H1 (cell line): ENCODE data around the gene LARP4. TPM values are rescaled to one million over a fixed set of nuclear protein-coding genes. Genes with fewer than 3 reads are reported as not detected.

Source experiments
- JUND ChIP-seq: IDR thresholded peaks from 2 replicates; pipeline ENCODE4 v1.6.1; 2011; ENCODE audit warnings: mild to moderate bottlenecking, improper control_type of control experiment, low read length
- SP1 ChIP-seq: IDR thresholded peaks from 2 replicates; pipeline ENCODE4 v1.6.1; 2011; ENCODE audit warnings: low read depth, low read length
- TAF7 ChIP-seq: optimal IDR thresholded peaks from 2 replicates; pipeline ENCODE3; 2011; ENCODE audit warnings: low read depth, mild to moderate bottlenecking, inconsistent platforms, low read length, moderate library complexity, borderline replicate concordance
- polyA plus RNA-seq, 7 experiments: library from polyadenylated mRNA; depleted of rRNA in 3 of 7; stranded (reverse) in 5 of 7; unstranded in 2 of 7; fragments of >200 nt in 5 of 7; fragments of 200-250 nt in 2 of 7; gene quantifications; 1 replicate in 5 of 7; 2 replicates in 1 of 7; 4 replicates in 1 of 7; pipeline versions ENCODE4 v1.2.1 to v1.2.3, GENCODE V29; 2011 to 2013; ENCODE audit warnings: missing spikeins in 2 of 7, mixed read lengths in 2 of 7
- total RNA-seq: library from RNA; stranded (reverse); fragmentation: NEBNext Ultra II Directional; extraction: Animal tissue kit (Norgen Biotek cat#: 25700); gene quantifications from 2 replicates; pipeline ENCODE4 v1.2.1, GENCODE V29; 2021
- TF ChIP-seq, protein P1 (sequence below): fragments of 300-600 bp; sonication (generic); IDR thresholded peaks from 2 replicates; pipeline ENCODE4 v1.7.1; 2012; ENCODE audit warnings: low read length, moderate library complexity, mild to moderate bottlenecking, inconsistent platforms; ENCODE audit not compliant: insufficient replicate concordance

The LARP4 gene
- total and polyA plus RNA-seq, 2 of the 8 experiments (the other 6 are each of a cell fraction or from before 2014, with no cell fraction given), result 12.8 to 93.9 TPM

GRCh38 chr12:50507474-50507838, 106.8 kb downstream of the LARP4 start (continued):
- TF ChIP-seq, protein P1, sequence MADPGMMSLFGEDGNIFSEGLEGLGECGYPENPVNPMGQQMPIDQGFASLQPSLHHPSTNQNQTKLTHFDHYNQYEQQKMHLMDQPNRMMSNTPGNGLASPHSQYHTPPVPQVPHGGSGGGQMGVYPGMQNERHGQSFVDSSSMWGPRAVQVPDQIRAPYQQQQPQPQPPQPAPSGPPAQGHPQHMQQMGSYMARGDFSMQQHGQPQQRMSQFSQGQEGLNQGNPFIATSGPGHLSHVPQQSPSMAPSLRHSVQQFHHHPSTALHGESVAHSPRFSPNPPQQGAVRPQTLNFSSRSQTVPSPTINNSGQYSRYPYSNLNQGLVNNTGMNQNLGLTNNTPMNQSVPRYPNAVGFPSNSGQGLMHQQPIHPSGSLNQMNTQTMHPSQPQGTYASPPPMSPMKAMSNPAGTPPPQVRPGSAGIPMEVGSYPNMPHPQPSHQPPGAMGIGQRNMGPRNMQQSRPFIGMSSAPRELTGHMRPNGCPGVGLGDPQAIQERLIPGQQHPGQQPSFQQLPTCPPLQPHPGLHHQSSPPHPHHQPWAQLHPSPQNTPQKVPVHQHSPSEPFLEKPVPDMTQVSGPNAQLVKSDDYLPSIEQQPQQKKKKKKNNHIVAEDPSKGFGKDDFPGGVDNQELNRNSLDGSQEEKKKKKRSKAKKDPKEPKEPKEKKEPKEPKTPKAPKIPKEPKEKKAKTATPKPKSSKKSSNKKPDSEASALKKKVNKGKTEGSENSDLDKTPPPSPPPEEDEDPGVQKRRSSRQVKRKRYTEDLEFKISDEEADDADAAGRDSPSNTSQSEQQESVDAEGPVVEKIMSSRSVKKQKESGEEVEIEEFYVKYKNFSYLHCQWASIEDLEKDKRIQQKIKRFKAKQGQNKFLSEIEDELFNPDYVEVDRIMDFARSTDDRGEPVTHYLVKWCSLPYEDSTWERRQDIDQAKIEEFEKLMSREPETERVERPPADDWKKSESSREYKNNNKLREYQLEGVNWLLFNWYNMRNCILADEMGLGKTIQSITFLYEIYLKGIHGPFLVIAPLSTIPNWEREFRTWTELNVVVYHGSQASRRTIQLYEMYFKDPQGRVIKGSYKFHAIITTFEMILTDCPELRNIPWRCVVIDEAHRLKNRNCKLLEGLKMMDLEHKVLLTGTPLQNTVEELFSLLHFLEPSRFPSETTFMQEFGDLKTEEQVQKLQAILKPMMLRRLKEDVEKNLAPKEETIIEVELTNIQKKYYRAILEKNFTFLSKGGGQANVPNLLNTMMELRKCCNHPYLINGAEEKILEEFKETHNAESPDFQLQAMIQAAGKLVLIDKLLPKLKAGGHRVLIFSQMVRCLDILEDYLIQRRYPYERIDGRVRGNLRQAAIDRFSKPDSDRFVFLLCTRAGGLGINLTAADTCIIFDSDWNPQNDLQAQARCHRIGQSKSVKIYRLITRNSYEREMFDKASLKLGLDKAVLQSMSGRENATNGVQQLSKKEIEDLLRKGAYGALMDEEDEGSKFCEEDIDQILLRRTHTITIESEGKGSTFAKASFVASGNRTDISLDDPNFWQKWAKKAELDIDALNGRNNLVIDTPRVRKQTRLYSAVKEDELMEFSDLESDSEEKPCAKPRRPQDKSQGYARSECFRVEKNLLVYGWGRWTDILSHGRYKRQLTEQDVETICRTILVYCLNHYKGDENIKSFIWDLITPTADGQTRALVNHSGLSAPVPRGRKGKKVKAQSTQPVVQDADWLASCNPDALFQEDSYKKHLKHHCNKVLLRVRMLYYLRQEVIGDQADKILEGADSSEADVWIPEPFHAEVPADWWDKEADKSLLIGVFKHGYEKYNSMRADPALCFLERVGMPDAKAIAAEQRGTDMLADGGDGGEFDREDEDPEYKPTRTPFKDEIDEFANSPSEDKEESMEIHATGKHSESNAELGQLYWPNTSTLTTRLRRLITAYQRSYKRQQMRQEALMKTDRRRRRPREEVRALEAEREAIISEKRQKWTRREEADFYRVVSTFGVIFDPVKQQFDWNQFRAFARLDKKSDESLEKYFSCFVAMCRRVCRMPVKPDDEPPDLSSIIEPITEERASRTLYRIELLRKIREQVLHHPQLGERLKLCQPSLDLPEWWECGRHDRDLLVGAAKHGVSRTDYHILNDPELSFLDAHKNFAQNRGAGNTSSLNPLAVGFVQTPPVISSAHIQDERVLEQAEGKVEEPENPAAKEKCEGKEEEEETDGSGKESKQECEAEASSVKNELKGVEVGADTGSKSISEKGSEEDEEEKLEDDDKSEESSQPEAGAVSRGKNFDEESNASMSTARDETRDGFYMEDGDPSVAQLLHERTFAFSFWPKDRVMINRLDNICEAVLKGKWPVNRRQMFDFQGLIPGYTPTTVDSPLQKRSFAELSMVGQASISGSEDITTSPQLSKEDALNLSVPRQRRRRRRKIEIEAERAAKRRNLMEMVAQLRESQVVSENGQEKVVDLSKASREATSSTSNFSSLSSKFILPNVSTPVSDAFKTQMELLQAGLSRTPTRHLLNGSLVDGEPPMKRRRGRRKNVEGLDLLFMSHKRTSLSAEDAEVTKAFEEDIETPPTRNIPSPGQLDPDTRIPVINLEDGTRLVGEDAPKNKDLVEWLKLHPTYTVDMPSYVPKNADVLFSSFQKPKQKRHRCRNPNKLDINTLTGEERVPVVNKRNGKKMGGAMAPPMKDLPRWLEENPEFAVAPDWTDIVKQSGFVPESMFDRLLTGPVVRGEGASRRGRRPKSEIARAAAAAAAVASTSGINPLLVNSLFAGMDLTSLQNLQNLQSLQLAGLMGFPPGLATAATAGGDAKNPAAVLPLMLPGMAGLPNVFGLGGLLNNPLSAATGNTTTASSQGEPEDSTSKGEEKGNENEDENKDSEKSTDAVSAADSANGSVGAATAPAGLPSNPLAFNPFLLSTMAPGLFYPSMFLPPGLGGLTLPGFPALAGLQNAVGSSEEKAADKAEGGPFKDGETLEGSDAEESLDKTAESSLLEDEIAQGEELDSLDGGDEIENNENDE, result no peak
- no peak for TF ChIP-seq SP1
- TF ChIP-seq JUND, result no peak
- TF ChIP-seq TAF7, result no peak
- TF ChIP-seq, all 59 proteins: peak for 0
